ENCODE measurements around the gene SPAG17. TPM values are rescaled to one million over a fixed set of nuclear protein-coding genes. Genes with fewer than 3 reads are reported as not detected.

The SPAG17 gene
- total RNA-seq, 2 experiments from 2014 or later, result not detected

- Histone ChIP-seq H3K4me3 (ENCODE audit: low read length) (no peak overlapping the region), H3K27me3 (ENCODE audit: control insufficient read depth in 1 of 2, insufficient read depth in 2 of 2, low read length in 2 of 2) (no peaks in the 10 kb centered on the region), H3K36me3 (ENCODE audit: insufficient read depth, low read length) (no peaks in the 10 kb centered on the region), H3K4me1 (ENCODE audit: insufficient read depth, low read length) (no peaks in the 10 kb centered on the region), H3K27ac (ENCODE audit: low read depth in 1 of 2, low read length in 2 of 2) (no peak overlapping the region), H3K9me3 (ENCODE audit: control insufficient read depth in 1 of 2, insufficient read depth in 1 of 2, low read length in 2 of 2) (no peaks in the 10 kb centered on the region)
- no peak for TF ChIP-seq CTCF (IDR thresholded peaks at IDR 0.05)
- no peaks in the 10 kb centered on the region for H3K4me1 Mint-ChIP-seq (ENCODE audit: low read depth)
- no peak for ATAC-seq (ENCODE audit: poor library complexity)
- H3K27me3 Mint-ChIP-seq, result peaks cover under 1% of the 10 kb centered on the region
- no peak overlapping the region for H3K4me3 Mint-ChIP-seq
- no peaks in the 10 kb centered on the region for H3K36me3 Mint-ChIP-seq (ENCODE audit: low read depth)
- H3K9me3 Mint-ChIP-seq, result no peaks in the 10 kb centered on the region
- intact Hi-C loops (cut with DNase I, micrococcal nuclease), result no loop called here
- H3K27ac Mint-ChIP-seq, result no peak overlapping the region
- POLR2A ChIA-PET, result no interaction called here
- no peak for DNase-seq
- CTCF ChIA-PET, result no interaction called here
These were observed 107.5 kb downstream of the SPAG17 start for GRCh38 chr1:118077331-118078045.

GRCh38 chr1:118075116-118075515 lies 109.9 kb downstream of the SPAG17 start:
- no peaks in the 10 kb centered on the region for H3K27me3 ChIP-seq (ENCODE audit: control insufficient read depth in 1 of 2, insufficient read depth in 2 of 2, low read length in 2 of 2)
- TF ChIP-seq CTCF (IDR thresholded peaks at IDR 0.05), result no peak
- POLR2A ChIA-PET, result no interaction called here
- no peaks in the 10 kb centered on the region for H3K36me3 Mint-ChIP-seq (ENCODE audit: low read depth)
- no peak for ATAC-seq (ENCODE audit: poor library complexity)
- no peak overlapping the region for H3K4me3 Mint-ChIP-seq
- no peaks in the 10 kb centered on the region for H3K36me3 ChIP-seq (ENCODE audit: insufficient read depth, low read length)
- H3K4me3 ChIP-seq (ENCODE audit: low read length), result no peak overlapping the region
- H3K4me1 ChIP-seq (ENCODE audit: insufficient read depth, low read length), result no peaks in the 10 kb centered on the region
- no peak overlapping the region for H3K27ac Mint-ChIP-seq
- H3K9me3 Mint-ChIP-seq, result no peaks in the 10 kb centered on the region
- H3K4me1 Mint-ChIP-seq (ENCODE audit: low read depth), result no peaks in the 10 kb centered on the region
- CTCF ChIA-PET, result no interaction called here
- no peaks in the 10 kb centered on the region for H3K9me3 ChIP-seq (ENCODE audit: control insufficient read depth in 1 of 2, insufficient read depth in 1 of 2, low read length in 2 of 2)
- intact Hi-C loops (cut with DNase I, micrococcal nuclease), result no loop called here
- no peak overlapping the region for H3K27ac ChIP-seq (ENCODE audit: low read depth in 1 of 2, low read length in 2 of 2)
- H3K27me3 Mint-ChIP-seq, result no peaks in the 10 kb centered on the region
- DNase-seq, result no peak

- no peaks in the 10 kb centered on the region for H3K36me3 ChIP-seq (ENCODE audit: insufficient read depth, low read length)
- ChIA-PET POLR2A (no interaction called here), CTCF (no interaction called here)
These were observed 111.2 kb downstream of the SPAG17 start for GRCh38 chr1:118073648-118074435.

More at GRCh38 chr1:118073648-118074435, 111.2 kb downstream of the SPAG17 start:
- TF ChIP-seq CTCF (IDR thresholded peaks at IDR 0.05), result no peak
- Mint-ChIP-seq H3K27ac (no peak overlapping the region), H3K9me3 (no peaks in the 10 kb centered on the region), H3K4me1 (ENCODE audit: low read depth) (no peaks in the 10 kb centered on the region), H3K27me3 (no peaks in the 10 kb centered on the region), H3K36me3 (ENCODE audit: low read depth) (no peaks in the 10 kb centered on the region), H3K4me3 (no peak overlapping the region)
- H3K27me3 ChIP-seq (ENCODE audit: control insufficient read depth in 1 of 2, insufficient read depth in 2 of 2, low read length in 2 of 2), result no peaks in the 10 kb centered on the region
- ATAC-seq (ENCODE audit: poor library complexity) (no peak), DNase-seq (no peak)
- H3K4me3 ChIP-seq (ENCODE audit: low read length), result no peak overlapping the region
- intact Hi-C loops (cut with DNase I, micrococcal nuclease), result no loop called here
- no peaks in the 10 kb centered on the region for H3K9me3 ChIP-seq (ENCODE audit: control insufficient read depth in 1 of 2, insufficient read depth in 1 of 2, low read length in 2 of 2)
- no peaks in the 10 kb centered on the region for H3K4me1 ChIP-seq (ENCODE audit: insufficient read depth, low read length)
- H3K27ac ChIP-seq (ENCODE audit: low read depth in 1 of 2, low read length in 2 of 2), result no peak overlapping the region

Measured in CD4-positive, alpha-beta T cell (primary cell).